ENCODE measurements around the gene SRD5A3.

DNA sequence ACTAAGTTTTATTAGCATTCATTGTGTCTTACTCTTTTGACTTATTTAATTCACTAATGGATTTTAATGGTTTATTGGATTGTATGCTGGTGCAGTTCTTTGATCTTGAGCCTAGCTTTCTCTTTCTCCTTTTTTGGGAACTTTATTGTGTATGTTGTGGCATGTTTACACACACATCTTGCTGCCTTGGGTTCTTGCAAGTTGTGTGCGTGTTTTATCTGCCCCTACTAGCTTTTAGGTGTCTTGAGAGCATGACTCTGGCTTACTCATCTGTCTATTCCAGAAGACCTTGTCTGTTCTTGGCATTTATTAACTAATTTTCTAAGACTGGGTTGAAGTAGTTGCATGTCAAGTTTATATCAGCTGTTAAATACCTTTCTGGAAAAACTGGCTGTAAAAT lies 52.4 kb downstream of the SRD5A3 start:
- TF ChIP-seq POLR2A (IDR thresholded peaks at IDR 0.05), result no peak
- no peak for TF ChIP-seq POLR2AphosphoS5 (IDR thresholded peaks at IDR 0.05)
- TF ChIP-seq, protein P1, sequence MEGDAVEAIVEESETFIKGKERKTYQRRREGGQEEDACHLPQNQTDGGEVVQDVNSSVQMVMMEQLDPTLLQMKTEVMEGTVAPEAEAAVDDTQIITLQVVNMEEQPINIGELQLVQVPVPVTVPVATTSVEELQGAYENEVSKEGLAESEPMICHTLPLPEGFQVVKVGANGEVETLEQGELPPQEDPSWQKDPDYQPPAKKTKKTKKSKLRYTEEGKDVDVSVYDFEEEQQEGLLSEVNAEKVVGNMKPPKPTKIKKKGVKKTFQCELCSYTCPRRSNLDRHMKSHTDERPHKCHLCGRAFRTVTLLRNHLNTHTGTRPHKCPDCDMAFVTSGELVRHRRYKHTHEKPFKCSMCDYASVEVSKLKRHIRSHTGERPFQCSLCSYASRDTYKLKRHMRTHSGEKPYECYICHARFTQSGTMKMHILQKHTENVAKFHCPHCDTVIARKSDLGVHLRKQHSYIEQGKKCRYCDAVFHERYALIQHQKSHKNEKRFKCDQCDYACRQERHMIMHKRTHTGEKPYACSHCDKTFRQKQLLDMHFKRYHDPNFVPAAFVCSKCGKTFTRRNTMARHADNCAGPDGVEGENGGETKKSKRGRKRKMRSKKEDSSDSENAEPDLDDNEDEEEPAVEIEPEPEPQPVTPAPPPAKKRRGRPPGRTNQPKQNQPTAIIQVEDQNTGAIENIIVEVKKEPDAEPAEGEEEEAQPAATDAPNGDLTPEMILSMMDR (IDR thresholded peaks at IDR 0.05), result no peak

Data from stomach (tissue), 4 donors.